Stimulated activated CD4-positive, alpha-beta T cell treated with anti-CD3 and anti-CD28 coated beads, TNF-alpha, amount 100 ng/mL, for 24 hours (primary cell): ENCODE data around the gene REXO5.
"Not testable (repeated sequence)": the region's sequence is repeated elsewhere in the genome, so short reads cannot be mapped to it uniquely, and the experiment has no call there.

ENCODE experiments used
- DNase-seq, 3 experiments: peaks; one replicate each; pipeline ENCODE4 v3.0.0-alpha.2; 2020; ENCODE audit warnings: low read depth in 3 of 3

REXO5 gene, protein sequence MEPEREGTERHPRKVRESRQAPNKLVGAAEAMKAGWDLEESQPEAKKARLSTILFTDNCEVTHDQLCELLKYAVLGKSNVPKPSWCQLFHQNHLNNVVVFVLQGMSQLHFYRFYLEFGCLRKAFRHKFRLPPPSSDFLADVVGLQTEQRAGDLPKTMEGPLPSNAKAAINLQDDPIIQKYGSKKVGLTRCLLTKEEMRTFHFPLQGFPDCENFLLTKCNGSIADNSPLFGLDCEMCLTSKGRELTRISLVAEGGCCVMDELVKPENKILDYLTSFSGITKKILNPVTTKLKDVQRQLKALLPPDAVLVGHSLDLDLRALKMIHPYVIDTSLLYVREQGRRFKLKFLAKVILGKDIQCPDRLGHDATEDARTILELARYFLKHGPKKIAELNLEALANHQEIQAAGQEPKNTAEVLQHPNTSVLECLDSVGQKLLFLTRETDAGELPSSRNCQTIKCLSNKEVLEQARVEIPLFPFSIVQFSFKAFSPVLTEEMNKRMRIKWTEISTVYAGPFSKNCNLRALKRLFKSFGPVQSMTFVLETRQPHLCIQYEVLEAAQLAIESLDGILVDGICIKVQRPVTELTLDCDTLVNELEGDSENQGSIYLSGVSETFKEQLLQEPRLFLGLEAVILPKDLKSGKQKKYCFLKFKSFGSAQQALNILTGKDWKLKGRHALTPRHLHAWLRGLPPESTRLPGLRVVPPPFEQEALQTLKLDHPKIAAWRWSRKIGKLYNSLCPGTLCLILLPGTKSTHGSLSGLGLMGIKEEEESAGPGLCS

DNA sequence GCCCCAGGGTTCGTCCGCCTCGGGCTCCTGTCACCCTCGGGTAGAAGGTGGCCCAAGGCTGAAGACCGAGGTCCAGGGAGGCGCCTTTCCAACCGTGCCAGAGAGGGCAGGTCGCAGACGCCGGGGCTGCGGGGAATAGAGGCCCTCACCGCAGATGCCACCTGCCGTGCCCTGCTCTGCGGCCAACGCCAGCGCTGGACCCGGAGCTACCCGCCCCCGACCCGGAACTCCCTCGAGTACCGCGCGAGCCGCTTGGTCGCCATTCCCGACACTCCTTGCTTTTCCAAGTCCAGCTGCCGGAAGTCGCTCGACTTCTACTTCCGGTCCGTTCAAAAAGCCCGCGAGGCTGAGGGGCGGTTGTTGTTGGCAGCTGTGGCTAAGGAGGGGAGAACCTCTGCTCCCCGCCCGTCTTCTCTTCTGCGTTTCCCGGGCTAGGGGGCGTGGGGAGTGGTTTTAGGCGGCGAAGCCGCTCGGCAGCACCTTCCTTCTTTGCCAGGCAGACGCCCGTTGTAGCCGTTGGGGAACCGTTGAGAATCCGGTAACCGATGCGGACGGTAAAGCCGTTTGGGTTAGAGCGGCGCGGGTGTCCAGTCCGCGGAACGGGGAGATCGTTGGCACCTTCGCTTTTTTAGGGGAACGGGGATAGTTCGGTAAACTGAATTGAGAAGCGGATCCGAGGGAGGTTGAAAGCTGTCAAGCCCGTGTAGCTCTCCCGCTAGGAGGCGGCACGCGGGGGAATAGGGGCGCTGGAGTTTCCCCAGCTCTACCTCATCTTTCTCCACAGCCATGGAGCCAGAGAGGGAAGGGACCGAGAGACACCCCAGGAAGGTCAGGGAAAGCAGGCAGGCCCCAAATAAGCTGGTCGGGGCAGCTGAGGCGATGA is at the start of gene REXO5, which contains the start of gene ERI2:
Gene REXO5 (plus strand): TSS at position 360 of the 883 bp plus-strand sequence. CDS start 427 bp downstream, at position 787.
Gene ERI2 (minus strand): TSS at position 305 of the 883 bp plus-strand sequence. CDS start 42 bp downstream, at position 263.
- peak; percentile 58 to 81 (median 63) for DNase-seq

DNA sequence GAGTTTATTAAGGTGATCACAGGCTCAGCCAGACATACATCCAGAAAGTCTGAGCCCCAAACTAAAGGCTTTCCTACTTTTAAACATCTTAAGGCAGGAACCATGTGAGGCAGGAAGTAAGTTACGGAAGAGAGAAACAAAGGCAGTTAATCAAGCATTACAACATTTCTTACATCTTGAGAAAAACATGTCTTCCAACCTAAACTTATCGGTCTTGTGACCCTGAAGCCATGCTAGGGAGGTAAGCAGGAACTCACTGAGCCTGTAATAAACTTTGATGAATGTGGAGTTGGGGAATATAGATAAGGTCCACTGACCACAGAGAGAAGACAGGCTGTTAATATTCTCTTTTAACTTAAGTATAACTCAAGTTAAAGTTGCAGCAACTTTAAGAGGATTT is 46.0 kb upstream of the REXO5 start:
- DNase-seq, result no peak

DNA sequence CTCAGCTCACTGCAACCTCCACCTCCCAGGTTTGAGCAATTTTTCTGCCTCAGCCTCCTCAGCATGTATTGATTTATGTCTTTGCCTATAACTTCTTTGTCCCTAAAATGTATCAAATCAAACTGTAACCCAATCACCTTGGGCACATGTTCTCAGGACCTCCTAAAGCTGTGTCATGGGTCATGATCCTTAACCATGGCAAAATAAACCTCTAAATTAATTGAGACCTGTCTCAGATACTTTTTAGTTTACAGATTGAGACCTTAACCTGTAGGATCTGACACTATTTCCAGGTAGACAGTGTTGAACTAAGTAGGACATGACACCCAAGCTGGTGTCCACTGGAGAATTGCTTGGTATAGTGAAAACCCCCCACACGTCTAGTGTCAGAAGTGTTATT is 45.2 kb upstream of the REXO5 start:
- no peak for DNase-seq

DNA sequence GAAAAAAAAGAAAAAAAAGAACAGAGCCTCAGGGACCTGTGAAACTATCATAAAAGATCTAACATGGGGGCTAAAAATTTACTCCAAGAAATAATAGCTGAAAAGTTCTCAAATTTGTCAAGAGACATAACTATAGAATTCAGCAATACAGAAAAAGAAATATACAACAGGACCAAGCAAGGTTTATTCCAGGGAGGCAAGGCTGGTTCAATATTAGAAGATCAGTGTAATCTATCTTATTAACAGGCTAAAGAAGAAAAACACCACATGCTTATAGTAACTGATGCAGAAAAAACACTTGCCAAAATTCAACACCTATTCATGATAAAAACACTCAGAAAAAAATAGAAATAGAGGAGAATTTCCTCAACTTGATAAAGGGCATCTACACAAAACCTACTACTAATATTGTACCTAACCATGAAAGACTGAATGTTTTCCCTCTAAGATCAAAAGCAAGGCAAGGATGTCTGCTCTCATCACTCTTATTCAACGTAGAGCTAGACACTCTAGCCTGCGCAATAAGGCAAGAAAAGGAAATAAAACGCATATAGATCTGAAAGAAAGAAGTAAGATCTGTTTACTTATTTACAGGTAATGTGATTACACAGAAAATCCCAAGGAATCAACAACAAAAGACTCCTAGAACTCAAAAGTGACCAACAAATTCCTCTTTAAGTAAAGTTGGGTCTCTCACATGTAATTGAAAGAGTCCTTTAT is 43.8 kb upstream of the REXO5 start:
- no peak for DNase-seq

DNA sequence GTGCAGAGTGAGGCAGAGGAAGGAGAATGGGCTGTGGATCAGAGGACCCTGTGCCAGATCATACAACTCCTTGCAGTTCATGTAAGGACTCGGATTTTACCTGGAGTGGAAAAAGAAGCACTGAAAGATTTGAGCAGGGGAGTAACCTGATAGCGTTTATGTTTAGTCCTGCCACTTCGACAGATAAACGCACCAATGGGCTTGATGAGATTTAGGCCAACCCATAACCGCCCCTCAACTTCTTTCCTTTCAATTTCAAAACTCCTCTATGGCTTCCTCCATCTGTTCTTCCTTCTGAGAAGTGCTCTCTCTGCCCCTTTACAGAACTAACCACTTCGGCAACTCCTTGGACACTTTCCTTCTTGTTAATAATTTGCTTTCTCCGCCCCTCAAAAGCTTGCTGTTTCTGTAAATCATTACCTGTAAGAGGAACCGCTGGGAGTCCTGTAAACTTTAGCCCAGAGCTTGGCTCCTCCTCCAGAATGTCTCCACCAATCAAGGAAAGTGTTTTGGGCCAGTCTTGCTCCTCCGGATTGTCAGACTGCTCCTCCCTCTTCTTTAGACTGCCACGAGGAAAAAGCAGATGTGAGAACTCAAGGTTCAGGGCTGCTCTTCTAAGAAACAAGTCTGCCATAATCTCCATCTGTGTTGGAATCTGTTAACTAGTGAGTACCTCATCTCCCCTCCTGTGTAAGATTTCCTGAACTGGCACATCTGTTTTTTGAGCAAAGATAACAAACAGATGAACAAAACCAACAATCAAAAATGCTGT is 42.7 kb upstream of the REXO5 start, which contains the start of gene ACSM3:
Gene ACSM3 (plus strand): TSS at position 554 of the 772 bp plus-strand sequence. CDS start 6,021 bp downstream, outside the sequence.
- DNase-seq, result peak; percentile 26 to 54 (median 36)

DNA sequence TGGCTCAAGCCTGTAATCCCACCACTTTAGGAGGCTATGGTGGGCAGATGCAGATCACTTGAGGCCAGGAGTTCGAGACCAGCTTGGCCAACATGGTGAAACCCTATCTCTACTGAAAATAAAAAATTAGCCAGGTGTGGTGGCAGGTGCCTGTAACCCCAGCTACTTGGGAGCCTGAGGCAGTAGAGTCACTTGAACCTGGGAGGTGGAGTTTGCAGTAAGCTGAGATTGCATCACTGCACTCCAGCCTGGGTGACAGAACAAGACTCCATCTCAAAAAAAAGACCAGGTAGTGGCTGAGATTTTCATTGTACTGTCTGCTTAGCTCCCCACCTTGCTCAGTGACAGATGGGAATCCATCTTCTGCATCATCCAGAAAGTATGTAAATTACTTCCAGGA is 41.9 kb upstream of the REXO5 start:
- not testable (repeated sequence) for DNase-seq

DNA sequence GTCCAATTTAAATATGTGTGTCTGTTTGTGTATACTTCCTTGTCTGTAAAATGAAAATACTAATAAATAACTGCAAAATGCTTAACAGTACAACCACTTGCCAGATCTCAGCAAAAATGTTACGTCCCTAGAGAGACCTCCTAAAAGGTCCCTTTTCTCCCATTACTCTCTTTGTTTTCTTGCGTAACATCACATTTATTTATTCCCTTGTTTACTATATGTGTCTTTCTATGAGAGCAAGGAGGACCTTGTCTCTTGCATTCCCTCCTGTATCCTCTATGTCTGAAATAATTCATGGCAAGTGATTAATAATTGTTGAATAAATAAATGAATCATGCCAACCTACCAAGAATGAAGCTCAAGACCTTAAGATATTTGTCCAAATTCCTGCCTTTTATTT is 40.6 kb upstream of the REXO5 start:
- DNase-seq, result no peak

DNA sequence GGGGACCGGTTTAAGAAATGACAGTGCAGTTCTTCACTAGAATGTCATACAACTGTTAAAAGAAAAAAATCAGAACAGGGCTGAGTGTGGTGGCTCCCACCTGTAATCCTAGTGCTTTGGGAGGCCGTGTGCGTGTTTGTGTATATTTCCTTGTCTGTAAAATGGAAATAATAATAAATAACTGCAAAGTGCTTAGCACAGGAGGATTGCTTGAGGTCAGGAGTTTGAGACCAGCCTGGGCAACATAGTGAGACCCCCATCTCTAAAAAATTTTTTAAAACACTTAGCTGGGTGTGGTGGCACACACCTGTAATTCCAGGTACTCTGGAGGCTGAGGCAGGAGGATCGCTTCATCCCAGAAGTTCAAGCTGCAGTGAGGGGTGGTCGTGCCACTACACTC is 40.0 kb upstream of the REXO5 start:
- no peak for DNase-seq

DNA sequence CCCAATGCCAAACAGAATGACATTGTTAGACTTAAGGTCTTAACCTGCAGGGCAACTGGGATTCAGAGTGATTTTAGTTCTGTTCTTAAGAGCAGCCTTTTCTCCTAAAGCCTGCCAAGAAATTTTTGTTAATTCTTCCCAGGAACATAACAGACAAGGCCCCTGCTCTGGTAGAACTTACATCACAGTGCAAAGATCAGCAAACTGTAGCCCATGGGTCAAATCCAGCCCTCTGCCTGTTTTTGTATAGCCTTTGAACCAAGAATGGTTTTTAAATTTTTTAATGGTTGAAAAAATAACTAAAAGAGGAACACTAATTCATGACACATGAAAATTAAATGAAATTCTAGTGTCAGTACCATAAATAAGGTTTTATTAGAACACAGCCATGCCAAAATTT is 38.8 kb upstream of the REXO5 start:
- DNase-seq, result no peak

DNA sequence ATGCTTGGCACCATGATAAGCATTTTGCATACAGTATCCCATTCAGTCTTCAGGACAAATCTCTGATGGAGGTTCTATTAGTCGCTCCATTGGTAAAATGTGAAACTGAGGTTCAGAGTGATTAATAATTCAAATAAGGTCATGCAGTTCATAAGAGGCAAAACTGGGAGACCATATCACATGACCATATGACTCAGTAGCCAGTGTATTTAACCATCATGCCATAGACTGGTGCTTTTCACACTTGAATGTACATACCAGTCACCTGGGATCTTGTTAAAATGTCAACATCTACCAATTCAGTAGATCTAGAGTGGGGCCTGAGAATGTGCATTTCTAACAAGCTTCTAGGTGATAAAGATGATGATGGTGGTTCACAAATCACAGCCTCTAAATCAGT is 38.2 kb upstream of the REXO5 start:
- DNase-seq, result no peak

DNA sequence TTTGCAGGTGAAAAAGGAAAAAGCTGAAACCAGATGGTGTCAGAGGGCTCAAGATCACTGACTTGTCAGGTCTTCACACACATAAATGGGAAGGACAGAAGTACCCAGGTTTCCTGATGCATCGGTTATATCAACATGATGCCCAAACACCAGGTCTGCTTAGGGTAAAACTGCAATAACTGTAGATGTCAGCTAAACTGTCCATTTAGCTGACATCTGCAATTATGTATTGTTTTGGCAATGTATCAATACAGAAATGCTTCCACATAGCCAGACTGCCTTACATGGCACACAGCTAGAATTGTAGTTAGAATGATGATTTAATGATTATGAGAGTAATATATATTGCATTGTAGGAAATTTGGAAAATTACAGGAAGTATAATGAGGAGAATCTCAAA is 37.5 kb upstream of the REXO5 start:
- DNase-seq, result no peak

DNA sequence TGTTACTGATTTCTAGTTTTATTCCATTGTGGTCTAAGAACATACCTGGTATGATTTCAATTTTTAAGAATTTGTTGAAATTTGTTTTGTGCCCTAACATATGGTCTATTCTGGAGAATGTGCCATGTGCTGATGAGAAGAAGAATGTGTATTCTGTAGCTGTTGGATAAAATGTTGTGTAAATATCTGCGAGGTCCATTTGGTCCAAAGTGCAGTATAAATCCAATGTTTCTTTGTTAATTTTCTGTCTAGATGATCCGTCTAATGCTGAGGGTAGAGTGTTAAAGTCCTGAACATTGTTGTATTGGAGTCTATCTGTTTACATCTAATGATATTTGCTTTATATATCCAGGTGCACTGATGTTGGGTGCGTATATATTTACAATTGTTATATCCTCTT is 32.6 kb upstream of the REXO5 start:
- no peak for DNase-seq

DNA sequence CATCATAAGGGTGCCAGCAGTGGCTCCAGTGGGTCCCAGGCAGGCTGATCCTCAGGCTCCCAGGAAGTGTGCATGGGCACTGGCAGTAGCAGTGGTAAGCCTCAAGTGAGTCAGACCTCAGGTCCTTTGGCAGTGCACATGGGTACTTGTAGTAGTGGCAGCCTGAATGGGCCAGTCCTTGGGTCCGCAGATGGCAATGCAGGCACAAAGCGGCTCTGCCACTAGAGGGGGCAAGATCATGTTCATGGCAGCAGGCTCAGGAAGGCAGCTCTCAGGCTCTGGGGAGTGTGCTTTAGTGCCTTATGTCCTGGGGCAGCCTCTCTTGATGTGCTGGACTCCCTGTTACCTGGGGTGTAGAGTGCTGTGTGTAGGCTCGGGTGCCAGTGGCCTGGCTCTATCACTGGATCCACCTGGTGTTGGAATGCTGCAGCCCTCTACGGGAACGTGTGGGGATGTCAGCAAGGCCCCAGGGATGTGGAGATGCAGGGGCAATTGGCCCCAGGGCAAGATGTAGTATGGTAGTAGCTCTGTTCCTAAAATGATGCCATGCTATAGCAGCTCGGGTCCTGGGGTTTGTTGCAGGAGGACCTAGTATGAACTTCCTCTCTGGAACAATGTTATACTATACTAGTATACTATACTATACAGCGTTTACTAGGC is 31.5 kb upstream of the REXO5 start:
- DNase-seq, result peak; percentile 6 to 64 (median 31)

DNA sequence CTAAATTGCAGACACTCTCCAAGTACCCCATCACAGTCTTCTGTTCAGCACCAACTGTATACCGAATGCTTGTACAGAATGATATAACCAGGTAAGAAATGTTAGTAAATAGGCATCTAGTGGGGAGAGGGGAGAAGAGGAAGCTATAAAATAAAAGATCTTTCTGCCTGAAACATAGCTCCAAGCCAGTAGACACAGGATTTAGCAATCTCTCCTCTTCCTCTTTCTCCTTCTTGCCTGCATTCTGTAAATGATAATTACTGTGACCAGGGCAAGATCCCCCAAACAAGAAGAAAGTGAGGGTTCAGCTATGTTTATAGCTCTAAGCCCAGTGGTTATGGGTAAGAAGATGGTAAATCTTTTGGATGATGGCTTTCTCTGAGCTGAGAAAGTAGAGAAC is 24.6 kb upstream of the REXO5 start:
- DNase-seq, result no peak

DNA sequence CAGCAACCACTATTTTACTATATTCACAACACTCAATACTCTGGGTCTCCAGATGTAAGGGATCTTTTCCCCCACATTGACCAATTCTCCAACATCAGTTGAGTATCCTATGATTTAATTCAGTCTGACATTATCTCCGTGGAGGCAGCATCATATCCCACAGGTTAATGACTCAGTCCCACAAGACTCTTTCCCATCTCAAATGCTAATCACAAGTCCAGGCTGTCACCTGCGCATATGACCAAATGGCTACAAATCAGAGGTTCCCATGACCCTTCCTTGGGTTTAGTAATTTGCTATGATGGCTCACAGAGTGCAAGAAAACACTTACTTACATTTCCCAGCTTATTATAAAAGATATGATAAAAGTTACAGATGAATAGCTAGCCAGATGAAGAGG is 23.9 kb upstream of the REXO5 start:
- no peak for DNase-seq

DNA sequence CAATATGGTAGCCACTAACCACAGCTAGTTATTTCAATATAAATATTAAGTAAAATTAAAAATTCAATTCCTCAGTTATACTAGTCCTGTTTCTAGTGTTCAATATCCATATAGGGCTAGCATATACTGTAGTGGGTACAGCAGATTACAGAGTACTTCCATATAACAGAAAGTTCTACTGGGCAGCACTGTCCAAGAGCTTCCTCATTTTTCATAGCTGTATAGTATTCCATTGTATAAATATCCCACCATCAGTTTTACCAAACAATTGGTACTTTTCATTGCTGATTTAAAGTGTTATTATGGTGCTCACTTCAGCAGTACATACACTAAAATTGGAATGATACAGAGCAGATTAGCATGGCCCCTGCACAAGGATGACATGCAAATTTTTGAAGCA is 22.1 kb upstream of the REXO5 start:
- no peak for DNase-seq

DNA sequence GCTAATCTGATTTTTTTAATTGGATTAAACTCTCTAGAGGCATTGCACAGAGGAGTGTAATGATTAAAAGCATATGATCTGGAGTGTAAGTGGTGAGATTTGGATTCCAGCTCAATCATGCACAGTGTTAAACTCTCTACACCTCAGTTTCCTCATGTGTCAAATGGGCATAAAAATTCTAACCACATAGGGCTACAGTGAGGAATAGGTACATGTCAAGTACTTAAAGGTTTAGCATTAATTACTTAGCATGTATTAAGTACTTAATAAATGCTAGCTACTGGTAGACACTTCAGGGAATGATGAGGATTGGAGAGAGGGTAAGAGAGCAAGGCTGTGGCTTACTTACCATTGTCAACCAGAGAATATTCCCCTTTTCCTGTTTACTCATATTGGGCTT is 17.2 kb upstream of the REXO5 start:
- DNase-seq, result no peak

DNA sequence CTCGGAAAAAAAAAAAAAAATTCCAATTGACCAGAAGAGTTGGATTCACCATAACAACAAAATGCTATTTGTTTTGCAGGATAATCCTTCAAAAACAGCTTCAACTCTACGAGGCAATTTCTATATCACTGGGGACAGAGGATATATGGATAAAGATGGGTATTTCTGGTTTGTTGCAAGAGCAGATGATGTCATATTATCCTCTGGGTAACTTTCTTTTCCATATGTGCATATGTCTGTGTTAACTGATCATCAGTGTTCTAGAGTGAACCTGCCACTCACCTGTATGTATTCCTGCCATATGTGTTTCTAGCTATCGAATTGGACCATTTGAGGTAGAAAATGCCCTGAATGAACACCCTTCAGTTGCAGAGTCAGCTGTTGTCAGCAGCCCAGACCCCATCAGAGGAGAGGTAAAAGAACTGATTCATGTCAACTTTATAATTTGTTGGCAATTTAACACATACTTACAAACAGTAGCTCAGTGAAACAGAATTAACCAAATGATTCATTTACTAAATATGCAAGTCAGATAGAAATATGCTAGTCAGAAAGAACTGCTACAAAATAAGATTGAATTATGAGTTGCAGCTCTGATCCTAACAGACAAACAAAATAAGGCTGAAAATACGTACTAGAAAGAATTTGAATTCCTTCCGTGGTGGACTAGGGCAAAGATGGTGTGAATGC is 14.3 kb upstream of the REXO5 start:
- no peak for DNase-seq

DNA sequence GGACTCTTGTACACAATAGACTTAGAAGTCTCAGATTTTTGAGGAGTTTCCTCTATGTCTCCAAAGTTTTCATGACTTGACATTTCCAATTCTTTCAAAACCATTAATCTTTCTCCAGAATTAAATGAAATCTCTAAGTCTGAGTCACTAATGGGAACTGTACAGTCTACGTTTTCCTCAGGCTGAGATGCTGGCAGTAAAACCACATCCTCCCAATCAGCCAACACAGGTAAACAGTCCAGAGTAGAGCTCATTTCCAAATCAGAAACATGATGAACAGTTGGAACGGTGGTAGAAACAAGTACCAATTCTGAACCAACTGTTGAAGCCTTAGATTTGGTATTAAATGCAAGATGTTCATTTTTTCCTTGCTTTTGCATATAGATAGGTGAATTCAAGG is 8.0 kb upstream of the REXO5 start:
- no peak for DNase-seq
